ENCODE results near the gene RRBP1.

The RRBP1 gene

GRCh38 chr20:17680836-17681725, 961 bp downstream of the RRBP1 start:
- DNase-seq (ENCODE audit: low spot score), result peak; percentile 76

GRCh38 chr20:17679941-17680835, 1.9 kb downstream of the RRBP1 start:
- no peak for DNase-seq (ENCODE audit: low spot score)

GRCh38 chr20:17678886-17679285, 3.2 kb downstream of the RRBP1 start:
- no peak for DNase-seq (ENCODE audit: low spot score)

GRCh38 chr20:17678295-17678694, 3.7 kb downstream of the RRBP1 start:
- DNase-seq (ENCODE audit: low spot score), result no peak

GRCh38 chr20:17676942-17677341, 5.1 kb downstream of the RRBP1 start:
- DNase-seq (ENCODE audit: low spot score), result no peak

- DNase-seq (ENCODE audit: low spot score), result no peak
Measured at GRCh38 chr20:17676378-17676759, 5.7 kb downstream of the RRBP1 start.

- DNase-seq (ENCODE audit: low spot score), result no peak
Measured at GRCh38 chr20:17675519-17676377, 6.3 kb downstream of the RRBP1 start.

- no peak for DNase-seq (ENCODE audit: low spot score)
Measured at GRCh38 chr20:17674722-17675518, 7.1 kb downstream of the RRBP1 start.

GRCh38 chr20:17673084-17673483, 9.0 kb downstream of the RRBP1 start:
- no peak for DNase-seq (ENCODE audit: low spot score)

GRCh38 chr20:17671565-17671964, 10.5 kb downstream of the RRBP1 start:
- no peak for DNase-seq (ENCODE audit: low spot score)

- no peak for DNase-seq (ENCODE audit: low spot score)
Measured at GRCh38 chr20:17671011-17671410, 11.0 kb downstream of the RRBP1 start.

- DNase-seq (ENCODE audit: low spot score), result no peak
Measured at GRCh38 chr20:17669306-17669931, 12.6 kb downstream of the RRBP1 start.

GRCh38 chr20:17668432-17668831, 13.6 kb downstream of the RRBP1 start:
- DNase-seq (ENCODE audit: low spot score), result no peak

GRCh38 chr20:17667445-17667844, 14.6 kb downstream of the RRBP1 start:
- DNase-seq (ENCODE audit: low spot score), result no peak

GRCh38 chr20:17666481-17666880, 15.6 kb downstream of the RRBP1 start:
- no peak for DNase-seq (ENCODE audit: low spot score)

- DNase-seq (ENCODE audit: low spot score), result no peak
Measured at GRCh38 chr20:17665756-17666155, 16.3 kb downstream of the RRBP1 start.

GRCh38 chr20:17664025-17664633, 17.9 kb downstream of the RRBP1 start:
- DNase-seq (ENCODE audit: low spot score), result no peak

- DNase-seq (ENCODE audit: low spot score), result no peak
Measured at GRCh38 chr20:17663486-17663885, 18.6 kb downstream of the RRBP1 start.

GRCh38 chr20:17663040-17663399, 19.0 kb downstream of the RRBP1 start:
- DNase-seq (ENCODE audit: low spot score), result no peak

- DNase-seq (ENCODE audit: low spot score), result no peak
Measured at GRCh38 chr20:17662333-17663039, 19.6 kb downstream of the RRBP1 start.
